OCI-LY1 (cell line): ENCODE results near the gene ITGA7.

Experiments used
- H2AFZ ChIP-seq: fragments of 200-600 bp; sonication (generic), shearing (Covaris generic); 2 replicates; pipeline ENCODE4 v1.6.0; 2014; ENCODE audit warnings: antibody characterized with exemption, mild to moderate bottlenecking, low read length
- H3F3A ChIP-seq: fragments of 200-600 bp; sonication (generic), shearing (Covaris generic); 2 replicates; pipeline ENCODE4 v1.6.0; 2014; ENCODE audit warnings: mild to moderate bottlenecking, antibody characterized with exemption, low read length, moderate library complexity; ENCODE audit not compliant: insufficient read depth
- H3K27ac ChIP-seq: fragments of 200-600 bp; sonication (generic); 2 replicates; pipeline ENCODE4 v1.5.1; 2014; ENCODE audit warnings: low read length, mixed run types, mild to moderate bottlenecking, low read depth; ENCODE audit not compliant: poor library complexity, severe bottlenecking
- H3K27me3 ChIP-seq: fragments of 200-600 bp; sonication (generic); 2 replicates; pipeline ENCODE4 v1.6.0; 2014; ENCODE audit warnings: antibody characterized with exemption, mild to moderate bottlenecking, low read length, moderate library complexity; ENCODE audit not compliant: insufficient read depth
- H3K36me3 ChIP-seq: fragments of 200-600 bp; sonication (generic); 2 replicates; pipeline ENCODE4 v1.6.1; 2014; ENCODE audit warnings: mild to moderate bottlenecking, antibody characterized with exemption, low read length, moderate library complexity, mixed read lengths; ENCODE audit not compliant: insufficient read depth
- H3K4me1 ChIP-seq: fragments of 200-600 bp; sonication (generic); 2 replicates; pipeline ENCODE4 v1.5.1; 2014; ENCODE audit warnings: mild to moderate bottlenecking, low read length, moderate library complexity; ENCODE audit not compliant: insufficient read depth, severe bottlenecking
- H3K4me2 ChIP-seq: fragments of 200-600 bp; sonication (generic), shearing (Covaris generic); 2 replicates; pipeline ENCODE4 v1.6.1; 2014; ENCODE audit warnings: low read length
- H3K4me3 ChIP-seq: fragments of 200-600 bp; sonication (generic); 2 replicates; pipeline ENCODE4 v1.5.1; 2014; ENCODE audit warnings: low read length, low read depth, mild to moderate bottlenecking, mixed read lengths; ENCODE audit not compliant: poor library complexity, severe bottlenecking
- H3K79me2 ChIP-seq: fragments of 200-600 bp; shearing (Covaris generic); 2 replicates; pipeline ENCODE4 v1.6.1; 2016; ENCODE audit warnings: mixed run types, low read length, mixed read lengths; ENCODE audit not compliant: insufficient read depth
- H3K9ac ChIP-seq: fragments of 200-600 bp; sonication (generic), shearing (Covaris generic); 2 replicates; pipeline ENCODE4 v1.6.1; 2014; ENCODE audit warnings: mild to moderate bottlenecking, low read length, mixed read lengths
- H3K9me2 ChIP-seq: fragments of 200-600 bp; sonication (generic), shearing (Covaris generic); 2 replicates; pipeline ENCODE4 v1.6.1; 2014; ENCODE audit warnings: low read depth, mild to moderate bottlenecking, low read length, mixed read lengths
- H3K9me3 ChIP-seq: fragments of 200-600 bp; shearing (Covaris generic); 2 replicates; pipeline ENCODE4 v1.6.1; 2014; ENCODE audit warnings: low read length, mixed read lengths
- H4K20me1 ChIP-seq: fragments of 200-600 bp; sonication (generic), shearing (Covaris generic); 2 replicates; pipeline ENCODE4 v1.6.0; 2016; ENCODE audit warnings: mild to moderate bottlenecking, low read length; ENCODE audit not compliant: insufficient read depth
- EZH2 ChIP-seq: fragments of 200-600 bp; sonication (generic), shearing (Covaris generic); IDR thresholded peaks from 2 replicates; pipeline ENCODE4 v1.8.0; 2017; ENCODE audit warnings: borderline replicate concordance, mixed run types, mild to moderate bottlenecking, antibody characterized with exemption, low read length, moderate library complexity, mixed read lengths
- TF ChIP-seq, protein P1 (sequence below): fragments of 200-600 bp; sonication (generic), shearing (Covaris generic); IDR thresholded peaks from 2 replicates; pipeline ENCODE4 v1.5.1; 2017; ENCODE audit warnings: mild to moderate bottlenecking, antibody characterized with exemption, low read length, moderate library complexity, mixed read lengths

ITGA7 gene

DNA sequence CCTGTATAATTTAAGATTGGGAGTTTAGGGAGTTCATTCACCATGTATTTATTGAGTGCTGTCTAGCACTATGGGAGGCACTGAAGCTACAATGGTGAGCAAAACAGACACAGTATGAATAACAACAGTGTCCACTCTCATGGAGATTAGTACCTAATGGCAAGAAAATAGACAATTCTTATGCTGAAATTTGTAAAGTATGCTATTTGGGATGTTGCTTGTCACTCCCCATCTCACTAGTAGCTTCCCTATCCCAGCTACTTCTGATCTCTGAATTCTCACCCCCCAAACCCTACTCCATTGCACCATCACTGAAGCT is 39.2 kb upstream of the ITGA7 start:
- H3K36me3 ChIP-seq: peaks cover 6% of the 10 kb centered on the region; the same call in 1 of the 2 replicates
- no peak overlapping the region for H3K9ac ChIP-seq
- no peaks in the 10 kb centered on the region for H3K9me3 ChIP-seq
- H3K9me2 ChIP-seq: no peaks in the 10 kb centered on the region
- no peak overlapping the region for H3K4me2 ChIP-seq
- H4K20me1 ChIP-seq: no peaks in the 10 kb centered on the region
- H3K27ac ChIP-seq: no peak overlapping the region
- H3K4me1 ChIP-seq: peaks cover 34% of the 10 kb centered on the region
- H3F3A ChIP-seq: no peaks in the 10 kb centered on the region
- no peak overlapping the region for H2AFZ ChIP-seq
- TF ChIP-seq EZH2: no peak
- no peaks in the 10 kb centered on the region for H3K79me2 ChIP-seq
- peaks cover 7% of the 10 kb centered on the region for H3K27me3 ChIP-seq
- no peak overlapping the region for H3K4me3 ChIP-seq

DNA sequence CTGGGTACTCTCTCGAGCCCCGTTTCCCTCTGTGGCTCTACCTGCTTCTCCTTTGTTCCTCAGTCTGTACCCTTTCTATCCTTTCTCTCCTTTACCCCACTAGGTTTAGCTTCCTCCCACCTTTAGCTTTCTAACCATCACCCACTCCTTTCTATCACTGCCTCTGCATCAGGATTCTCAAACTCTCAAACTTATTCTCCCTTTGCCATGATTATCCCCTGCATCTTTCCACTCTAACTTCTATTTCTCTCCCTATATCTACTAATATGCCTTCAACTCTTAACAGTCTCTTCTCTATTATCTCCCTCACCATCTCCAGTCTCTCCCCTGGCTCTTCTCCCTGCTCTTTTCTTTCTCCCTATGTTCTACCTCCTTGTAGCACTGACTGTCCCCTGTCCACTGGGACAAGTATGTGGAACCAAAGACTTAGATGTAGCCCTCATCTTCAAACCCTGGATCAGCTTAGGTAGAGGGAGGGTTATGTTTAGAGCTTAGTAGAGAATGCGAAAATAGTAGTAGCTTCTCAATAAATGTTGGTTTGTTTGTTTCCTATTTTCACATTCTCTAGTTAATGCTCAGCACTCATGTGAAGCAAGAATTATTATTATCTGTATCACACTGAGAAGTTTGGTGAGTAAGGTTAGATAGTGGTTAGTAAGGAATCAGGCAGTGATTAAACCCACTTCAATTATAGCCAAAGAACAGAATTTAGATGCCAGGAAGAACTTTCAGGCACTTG is 38.6 kb upstream of the ITGA7 start:
- Histone ChIP-seq H3K27ac (no peak overlapping the region), H3K9ac (no peak overlapping the region), H4K20me1 (no peaks in the 10 kb centered on the region), H3K9me3 (no peaks in the 10 kb centered on the region), H3K27me3 (peaks cover 7% of the 10 kb centered on the region), H3K4me2 (no peak overlapping the region), H3K9me2 (no peaks in the 10 kb centered on the region), H3F3A (no peaks in the 10 kb centered on the region), H3K36me3 (peaks cover under 1% of the 10 kb centered on the region; the same call in 1 of the 2 replicates), H3K4me1 (peaks cover 34% of the 10 kb centered on the region), H2AFZ (no peak overlapping the region), H3K4me3 (no peak overlapping the region), H3K79me2 (no peaks in the 10 kb centered on the region)
- TF ChIP-seq, protein P1, sequence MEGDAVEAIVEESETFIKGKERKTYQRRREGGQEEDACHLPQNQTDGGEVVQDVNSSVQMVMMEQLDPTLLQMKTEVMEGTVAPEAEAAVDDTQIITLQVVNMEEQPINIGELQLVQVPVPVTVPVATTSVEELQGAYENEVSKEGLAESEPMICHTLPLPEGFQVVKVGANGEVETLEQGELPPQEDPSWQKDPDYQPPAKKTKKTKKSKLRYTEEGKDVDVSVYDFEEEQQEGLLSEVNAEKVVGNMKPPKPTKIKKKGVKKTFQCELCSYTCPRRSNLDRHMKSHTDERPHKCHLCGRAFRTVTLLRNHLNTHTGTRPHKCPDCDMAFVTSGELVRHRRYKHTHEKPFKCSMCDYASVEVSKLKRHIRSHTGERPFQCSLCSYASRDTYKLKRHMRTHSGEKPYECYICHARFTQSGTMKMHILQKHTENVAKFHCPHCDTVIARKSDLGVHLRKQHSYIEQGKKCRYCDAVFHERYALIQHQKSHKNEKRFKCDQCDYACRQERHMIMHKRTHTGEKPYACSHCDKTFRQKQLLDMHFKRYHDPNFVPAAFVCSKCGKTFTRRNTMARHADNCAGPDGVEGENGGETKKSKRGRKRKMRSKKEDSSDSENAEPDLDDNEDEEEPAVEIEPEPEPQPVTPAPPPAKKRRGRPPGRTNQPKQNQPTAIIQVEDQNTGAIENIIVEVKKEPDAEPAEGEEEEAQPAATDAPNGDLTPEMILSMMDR: no peak
- TF ChIP-seq EZH2: no peak

DNA sequence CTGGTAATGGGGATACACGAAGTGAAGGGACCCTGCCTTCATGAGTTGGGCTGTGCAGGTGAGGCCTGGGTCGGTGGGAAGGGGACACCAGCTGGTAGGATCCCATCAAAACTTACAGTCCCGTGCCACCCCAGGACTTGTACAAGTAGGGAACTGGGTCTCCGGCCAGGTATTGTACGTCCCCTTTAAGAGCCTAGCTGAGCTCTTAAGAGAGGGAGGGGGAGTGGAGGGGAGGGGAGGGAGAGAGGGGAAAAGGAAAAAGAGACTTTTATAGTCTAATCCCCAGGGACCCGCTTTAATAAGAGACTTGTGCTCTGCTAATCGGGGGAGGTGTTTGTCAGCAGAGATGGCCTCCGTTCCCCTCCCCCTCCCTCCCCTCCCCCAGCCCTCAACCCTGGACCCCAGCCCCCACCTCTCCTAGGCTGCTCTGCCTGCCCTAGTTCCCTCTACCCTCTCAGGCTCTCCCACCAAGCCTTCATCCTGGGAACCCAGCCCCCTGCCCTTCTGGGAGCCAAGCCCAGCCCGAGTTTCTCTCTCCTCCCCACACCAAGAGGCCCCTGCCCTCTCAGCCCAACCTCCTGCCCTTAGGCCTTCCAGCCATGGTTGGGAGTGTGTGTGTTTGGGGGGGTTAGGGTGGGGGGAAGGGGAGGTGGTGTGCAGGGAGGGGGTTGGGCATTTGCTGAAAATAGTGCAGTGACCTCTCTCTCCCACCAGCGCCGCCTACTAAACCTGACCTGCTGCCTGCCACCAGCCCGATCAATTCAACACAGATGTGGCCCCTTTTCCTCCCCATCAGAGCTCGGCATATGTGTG is 37.9 kb upstream of the ITGA7 start:
- no peak overlapping the region for H3K9ac ChIP-seq
- H3K9me2 ChIP-seq: no peaks in the 10 kb centered on the region
- H3K27ac ChIP-seq: no peak overlapping the region
- TF ChIP-seq, protein P1: no peak
- TF ChIP-seq EZH2: no peak
- no peaks in the 10 kb centered on the region for H3K79me2 ChIP-seq
- H3K27me3 ChIP-seq: peaks cover 7% of the 10 kb centered on the region
- peak overlapping the region; percentile 92 for H3K4me2 ChIP-seq
- H3K9me3 ChIP-seq: no peaks in the 10 kb centered on the region
- no peak overlapping the region for H2AFZ ChIP-seq
- no peaks in the 10 kb centered on the region for H3F3A ChIP-seq
- H3K4me1 ChIP-seq: peaks cover 34% of the 10 kb centered on the region
- no peaks in the 10 kb centered on the region for H4K20me1 ChIP-seq
- no peaks in the 10 kb centered on the region for H3K36me3 ChIP-seq
- H3K4me3 ChIP-seq: peak overlapping the region; percentile 66
